HG02623 (cell line): ENCODE data around the gene TRIB2.

Experiments used
- ATAC-seq: cut with Tn5 transposase; IDR thresholded peaks from one replicate; pipeline ENCODE4 v1.9.1; 2021; ENCODE audit warnings: moderate library complexity; ENCODE audit not compliant: unreplicated experiment

TRIB2 gene

GRCh38 chr2:12773586-12774394, 57.1 kb downstream of the TRIB2 start:
- ATAC-seq: no peak

- ATAC-seq: no peak
Measured at GRCh38 chr2:12774395-12774727, 57.6 kb downstream of the TRIB2 start.

GRCh38 chr2:12776521-12776961, 59.8 kb downstream of the TRIB2 start:
- ATAC-seq: no peak

- ATAC-seq: no peak
Measured at GRCh38 chr2:12778369-12778768, 61.6 kb downstream of the TRIB2 start.

GRCh38 chr2:12778811-12779579, 62.3 kb downstream of the TRIB2 start:
- ATAC-seq: no peak

- no peak for ATAC-seq
Measured at GRCh38 chr2:12781329-12781728, 64.6 kb downstream of the TRIB2 start.

GRCh38 chr2:12787891-12788801, 71.4 kb downstream of the TRIB2 start:
- no peak for ATAC-seq

GRCh38 chr2:12791906-12792305, 75.2 kb downstream of the TRIB2 start:
- no peak for ATAC-seq
